HL-60 (cell line): Measurements from ENCODE around the gene ETV3.

ENCODE experiments used
- DNase-seq, 2 experiments: peaks; one replicate each; pipeline ENCODE4 v3.0.0-alpha.2; 2010 to 2020; ENCODE audit warnings: low read depth in 1 of 2, low spot score in 1 of 2
- H3K27ac ChIP-seq: fragments of 250-450 bp; sonication (Bioruptor Pico); replicated peaks from 2 replicates; pipeline ENCODE4 v1.5.1; 2020; ENCODE audit warnings: mild to moderate bottlenecking, moderate library complexity
- H3K27me3 ChIP-seq: fragments of 250-450 bp; sonication (Bioruptor Pico); 2 replicates; pipeline ENCODE4 v1.5.1; 2021; ENCODE audit warnings: mild to moderate bottlenecking, moderate library complexity; ENCODE audit not compliant: insufficient read depth, poor library complexity, severe bottlenecking
- H3K4me3 ChIP-seq: replicated peaks from 2 replicates; pipeline ENCODE4 v1.5.1; 2011; ENCODE audit warnings: mild to moderate bottlenecking, control low read depth, low read length; ENCODE audit not compliant: insufficient read depth
- GABPA ChIP-seq: IDR thresholded peaks from 2 replicates; pipeline ENCODE4 v1.6.1; 2012; ENCODE audit warnings: low read depth
- POLR2AphosphoS5 ChIP-seq: IDR thresholded peaks from 2 replicates; pipeline ENCODE4 v1.6.1; 2012; ENCODE audit warnings: low read depth
- SPI1 ChIP-seq: IDR thresholded peaks from 2 replicates; pipeline ENCODE4 v1.6.1; 2012; ENCODE audit warnings: low read depth, mild to moderate bottlenecking, borderline replicate concordance
- TF ChIP-seq, protein P1 (sequence below): IDR thresholded peaks from one replicate; pipeline ENCODE4 v1.5.1; 2011; ENCODE audit warnings: low read length, control low read depth, inconsistent platforms; ENCODE audit not compliant: insufficient read depth
- TF ChIP-seq, protein P2 (sequence below): IDR thresholded peaks from 2 replicates; pipeline ENCODE4 v1.6.1; 2012; ENCODE audit warnings: low read depth; ENCODE audit not compliant: insufficient replicate concordance

ETV3 gene

DNA sequence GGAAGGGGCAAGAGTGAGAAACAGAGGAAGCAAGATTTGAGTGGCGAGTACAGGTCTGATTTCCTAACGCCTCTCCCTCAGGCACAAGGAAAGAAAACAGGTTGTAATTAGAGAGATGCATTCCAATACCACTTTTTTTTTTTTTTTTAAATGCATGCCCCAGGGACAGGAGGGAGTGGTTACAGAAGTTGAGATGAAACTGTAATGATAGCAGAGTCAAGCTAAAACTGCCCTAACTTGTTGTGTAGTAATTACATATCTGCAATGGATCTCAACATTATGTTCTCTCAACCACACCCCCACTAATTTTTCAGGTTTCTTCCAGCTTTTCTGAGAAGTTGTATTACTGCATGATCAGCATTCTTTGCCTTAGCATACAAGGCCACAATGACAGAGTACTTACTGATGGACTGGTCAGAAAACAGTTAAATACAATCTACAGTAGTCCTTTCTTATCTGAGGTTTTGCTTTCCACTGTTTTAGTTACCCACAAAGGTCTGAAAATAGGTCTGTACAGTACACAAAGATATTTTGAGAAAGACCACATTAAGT, 5.5 kb downstream of the ETV3 start:
- no peak overlapping the region for H3K4me3 ChIP-seq
- TF ChIP-seq, protein P1, sequence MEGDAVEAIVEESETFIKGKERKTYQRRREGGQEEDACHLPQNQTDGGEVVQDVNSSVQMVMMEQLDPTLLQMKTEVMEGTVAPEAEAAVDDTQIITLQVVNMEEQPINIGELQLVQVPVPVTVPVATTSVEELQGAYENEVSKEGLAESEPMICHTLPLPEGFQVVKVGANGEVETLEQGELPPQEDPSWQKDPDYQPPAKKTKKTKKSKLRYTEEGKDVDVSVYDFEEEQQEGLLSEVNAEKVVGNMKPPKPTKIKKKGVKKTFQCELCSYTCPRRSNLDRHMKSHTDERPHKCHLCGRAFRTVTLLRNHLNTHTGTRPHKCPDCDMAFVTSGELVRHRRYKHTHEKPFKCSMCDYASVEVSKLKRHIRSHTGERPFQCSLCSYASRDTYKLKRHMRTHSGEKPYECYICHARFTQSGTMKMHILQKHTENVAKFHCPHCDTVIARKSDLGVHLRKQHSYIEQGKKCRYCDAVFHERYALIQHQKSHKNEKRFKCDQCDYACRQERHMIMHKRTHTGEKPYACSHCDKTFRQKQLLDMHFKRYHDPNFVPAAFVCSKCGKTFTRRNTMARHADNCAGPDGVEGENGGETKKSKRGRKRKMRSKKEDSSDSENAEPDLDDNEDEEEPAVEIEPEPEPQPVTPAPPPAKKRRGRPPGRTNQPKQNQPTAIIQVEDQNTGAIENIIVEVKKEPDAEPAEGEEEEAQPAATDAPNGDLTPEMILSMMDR = no peak
- TF ChIP-seq, protein P2, sequence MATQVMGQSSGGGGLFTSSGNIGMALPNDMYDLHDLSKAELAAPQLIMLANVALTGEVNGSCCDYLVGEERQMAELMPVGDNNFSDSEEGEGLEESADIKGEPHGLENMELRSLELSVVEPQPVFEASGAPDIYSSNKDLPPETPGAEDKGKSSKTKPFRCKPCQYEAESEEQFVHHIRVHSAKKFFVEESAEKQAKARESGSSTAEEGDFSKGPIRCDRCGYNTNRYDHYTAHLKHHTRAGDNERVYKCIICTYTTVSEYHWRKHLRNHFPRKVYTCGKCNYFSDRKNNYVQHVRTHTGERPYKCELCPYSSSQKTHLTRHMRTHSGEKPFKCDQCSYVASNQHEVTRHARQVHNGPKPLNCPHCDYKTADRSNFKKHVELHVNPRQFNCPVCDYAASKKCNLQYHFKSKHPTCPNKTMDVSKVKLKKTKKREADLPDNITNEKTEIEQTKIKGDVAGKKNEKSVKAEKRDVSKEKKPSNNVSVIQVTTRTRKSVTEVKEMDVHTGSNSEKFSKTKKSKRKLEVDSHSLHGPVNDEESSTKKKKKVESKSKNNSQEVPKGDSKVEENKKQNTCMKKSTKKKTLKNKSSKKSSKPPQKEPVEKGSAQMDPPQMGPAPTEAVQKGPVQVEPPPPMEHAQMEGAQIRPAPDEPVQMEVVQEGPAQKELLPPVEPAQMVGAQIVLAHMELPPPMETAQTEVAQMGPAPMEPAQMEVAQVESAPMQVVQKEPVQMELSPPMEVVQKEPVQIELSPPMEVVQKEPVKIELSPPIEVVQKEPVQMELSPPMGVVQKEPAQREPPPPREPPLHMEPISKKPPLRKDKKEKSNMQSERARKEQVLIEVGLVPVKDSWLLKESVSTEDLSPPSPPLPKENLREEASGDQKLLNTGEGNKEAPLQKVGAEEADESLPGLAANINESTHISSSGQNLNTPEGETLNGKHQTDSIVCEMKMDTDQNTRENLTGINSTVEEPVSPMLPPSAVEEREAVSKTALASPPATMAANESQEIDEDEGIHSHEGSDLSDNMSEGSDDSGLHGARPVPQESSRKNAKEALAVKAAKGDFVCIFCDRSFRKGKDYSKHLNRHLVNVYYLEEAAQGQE = no peak
- TF ChIP-seq POLR2AphosphoS5 = no peak
- TF ChIP-seq GABPA = no peak
- no peak for TF ChIP-seq SPI1
- DNase-seq = no peak

GRCh38 chr1:157132111-157132510, 6.1 kb downstream of the ETV3 start:
- TF ChIP-seq, protein P1 = no peak
- TF ChIP-seq GABPA = no peak
- no peak for TF ChIP-seq POLR2AphosphoS5
- TF ChIP-seq SPI1 = no peak
- TF ChIP-seq, protein P2 = no peak
- no peak overlapping the region for H3K27ac ChIP-seq
- DNase-seq = no peak
- H3K27me3 ChIP-seq = no peaks in the 10 kb centered on the region
- H3K4me3 ChIP-seq = no peak overlapping the region

More for the DNA sequence above, 5.5 kb downstream of the ETV3 start:
- Histone ChIP-seq H3K27ac (no peak overlapping the region), H3K27me3 (no peaks in the 10 kb centered on the region)

DNA sequence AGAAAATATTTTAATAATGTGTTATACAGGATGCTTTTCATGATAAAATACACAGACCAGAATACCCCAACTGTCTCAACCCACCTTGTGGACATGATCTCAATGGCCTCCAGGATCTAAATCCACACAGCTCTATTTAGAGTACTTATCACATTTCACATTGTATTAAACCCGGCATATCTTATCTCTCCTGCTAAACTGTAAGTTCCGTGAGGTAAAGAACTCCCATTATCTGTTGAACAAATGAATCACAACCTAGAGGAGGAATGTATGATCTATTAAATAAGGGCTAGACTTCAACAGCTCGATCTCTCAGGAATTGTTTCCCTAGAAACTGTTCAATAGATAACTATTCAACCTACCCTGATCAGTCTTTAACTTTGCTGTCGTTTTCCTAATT, 6.9 kb downstream of the ETV3 start:
- no peak for DNase-seq
- Histone ChIP-seq H3K4me3 (no peak overlapping the region), H3K27ac (no peak overlapping the region), H3K27me3 (no peaks in the 10 kb centered on the region)
- TF ChIP-seq, protein P1 = no peak
- TF ChIP-seq GABPA (no peak), POLR2AphosphoS5 (no peak), SPI1 (no peak)
- TF ChIP-seq, protein P2 = no peak
